SHP77 (cell line): ENCODE measurements around the gene SDC4.

ENCODE experiments used
- DNase-seq, 2 experiments: peaks; one replicate each; lab custom pipeline; 2025; lab: John Stamatoyannopoulos, UW

Gene SDC4

GRCh38 chr20:45343532-45344167, 4.6 kb downstream of the SDC4 start:
- no peak for DNase-seq

GRCh38 chr20:45342855-45343531, 5.2 kb downstream of the SDC4 start:
- DNase-seq = no peak

GRCh38 chr20:45341939-45342854, 6.0 kb downstream of the SDC4 start:
- DNase-seq = no peak

- DNase-seq = no peak
Measured at GRCh38 chr20:45341579-45341938, 6.7 kb downstream of the SDC4 start.

- DNase-seq = no peak
Measured at GRCh38 chr20:45340951-45341350, 7.3 kb downstream of the SDC4 start.

GRCh38 chr20:45340236-45340847, 7.9 kb downstream of the SDC4 start:
- DNase-seq = no peak

GRCh38 chr20:45339799-45340198, 8.4 kb downstream of the SDC4 start:
- no peak for DNase-seq

- no peak for DNase-seq
Measured at GRCh38 chr20:45339084-45339483, 9.1 kb downstream of the SDC4 start.

GRCh38 chr20:45338121-45339030, 9.8 kb downstream of the SDC4 start:
- no peak for DNase-seq

- DNase-seq = no peak
Measured at GRCh38 chr20:45337367-45338120, 10.7 kb downstream of the SDC4 start.

GRCh38 chr20:45336530-45337366, 11.5 kb downstream of the SDC4 start:
- no peak for DNase-seq

GRCh38 chr20:45330476-45330875, 17.7 kb downstream of the SDC4 start:
- DNase-seq = no peak

GRCh38 chr20:45329497-45330319, 18.5 kb downstream of the SDC4 start:
- DNase-seq = no peak

- DNase-seq = no peak
Measured at GRCh38 chr20:45328451-45328850, 19.8 kb downstream of the SDC4 start.

- DNase-seq = no peak
Measured at GRCh38 chr20:45325371-45325770, 22.9 kb downstream of the SDC4 start.

- no peak for DNase-seq
Measured at GRCh38 chr20:45323731-45324130, 24.5 kb downstream of the SDC4 start.

GRCh38 chr20:45322952-45323383, 25.3 kb downstream of the SDC4 start:
- DNase-seq = peak; percentile 31 to 36

GRCh38 chr20:45320948-45321595, 27.2 kb downstream of the SDC4 start:
- DNase-seq = no peak
